ENCODE data around the gene CBX3.
"Not testable (repeated sequence)": the region's sequence is repeated elsewhere in the genome, so short reads cannot be mapped to it uniquely, and the experiment has no call there.

The CBX3 gene

DNA sequence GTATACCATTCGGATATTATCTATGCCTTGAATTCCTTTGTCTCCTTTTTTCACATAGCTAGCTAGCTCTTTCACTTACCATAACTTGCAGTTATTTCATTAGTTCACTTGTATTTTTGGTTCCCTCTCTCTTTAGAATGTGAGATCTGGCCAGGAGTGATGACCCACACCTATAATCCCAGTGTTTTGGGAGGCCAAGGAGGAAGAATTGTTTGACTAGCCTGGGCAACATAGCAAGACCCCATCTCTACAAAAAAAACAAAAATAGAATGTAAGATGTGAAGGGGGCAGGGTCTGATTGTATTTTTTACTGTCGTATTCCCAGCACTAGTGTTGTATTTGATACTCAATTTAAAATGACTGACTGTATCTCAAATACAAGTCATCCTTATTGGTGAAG, 29.9 kb upstream of the CBX3 start:
- DNase-seq = no peak

DNA sequence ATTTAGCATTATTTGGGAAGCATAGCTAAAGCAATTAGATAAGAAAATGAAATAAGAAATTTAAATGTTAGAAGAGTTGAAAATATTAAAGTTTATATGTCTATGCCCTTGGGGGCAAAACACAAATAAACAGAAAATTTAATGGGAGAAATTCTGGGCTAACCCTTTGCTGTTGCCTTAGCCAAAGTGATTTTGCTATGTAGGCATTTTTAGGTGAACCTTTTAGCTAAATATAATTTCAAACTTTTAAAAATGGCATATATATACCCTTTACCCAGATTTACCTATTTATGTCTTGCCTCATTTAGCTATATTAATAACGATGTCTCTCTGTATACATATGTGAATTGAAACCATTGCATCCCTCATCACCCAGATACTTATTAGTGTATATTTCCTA, 29.5 kb upstream of the CBX3 start:
- DNase-seq = no peak

DNA sequence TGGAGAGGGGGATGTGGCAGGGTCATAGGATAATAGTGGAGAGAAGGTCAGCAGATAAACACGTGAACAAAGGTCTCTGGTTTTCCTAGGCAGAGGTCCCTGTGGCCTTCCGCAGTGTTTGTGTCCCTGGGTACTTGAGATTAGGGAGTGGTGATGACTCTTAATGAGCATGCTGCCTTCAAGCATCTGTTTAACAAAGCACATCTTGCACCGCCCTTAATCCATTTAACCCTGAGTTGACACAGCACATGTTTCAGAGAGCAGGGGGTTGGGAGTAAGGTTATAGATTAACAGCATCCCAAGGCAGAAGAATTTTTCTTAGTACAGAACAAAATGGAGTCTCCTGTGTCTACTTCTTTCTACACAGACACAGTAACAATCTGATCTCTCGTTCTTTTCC, 25.6 kb upstream of the CBX3 start:
- DNase-seq = not testable (repeated sequence)

DNA sequence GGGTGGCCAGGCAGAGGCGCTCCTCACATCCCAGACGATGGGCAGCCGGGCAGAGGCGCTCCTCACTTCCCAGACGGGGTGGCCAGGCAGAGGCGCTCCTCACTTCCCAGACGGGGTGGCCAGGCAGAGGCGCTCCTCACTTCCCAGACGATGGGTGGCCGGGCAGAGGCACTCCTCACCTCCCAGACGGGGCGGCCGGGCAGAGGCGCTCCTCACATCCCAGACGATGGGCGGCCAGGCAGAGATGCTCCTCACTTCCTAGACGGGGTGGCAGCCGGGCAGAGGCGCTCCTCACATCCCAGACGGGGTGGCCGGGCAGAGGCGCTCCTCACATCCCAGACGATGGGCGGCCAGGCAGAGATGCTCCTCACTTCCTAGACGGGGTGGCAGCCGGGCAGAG, 24.8 kb upstream of the CBX3 start:
- DNase-seq = not testable (repeated sequence)

DNA sequence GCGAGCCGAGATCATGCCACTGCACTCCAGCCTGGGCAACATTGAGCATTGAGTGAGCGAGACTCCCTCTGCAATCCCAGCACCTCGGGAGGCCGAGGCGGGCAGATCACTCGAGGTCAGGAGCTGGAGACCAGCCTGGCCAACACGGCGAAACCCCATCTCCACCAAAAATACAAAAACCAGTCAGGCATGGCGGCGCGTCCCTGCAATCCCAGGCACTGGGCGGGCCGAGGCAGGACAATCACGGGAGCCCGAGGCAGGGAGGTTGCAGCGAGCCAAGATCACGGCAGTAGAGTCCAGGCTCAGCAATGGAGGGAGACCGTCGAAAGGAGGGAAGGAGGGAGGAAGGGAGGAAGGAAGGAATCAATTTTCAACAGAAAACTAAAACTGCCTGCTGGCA, 24.3 kb upstream of the CBX3 start:
- not testable (repeated sequence) for DNase-seq

DNA sequence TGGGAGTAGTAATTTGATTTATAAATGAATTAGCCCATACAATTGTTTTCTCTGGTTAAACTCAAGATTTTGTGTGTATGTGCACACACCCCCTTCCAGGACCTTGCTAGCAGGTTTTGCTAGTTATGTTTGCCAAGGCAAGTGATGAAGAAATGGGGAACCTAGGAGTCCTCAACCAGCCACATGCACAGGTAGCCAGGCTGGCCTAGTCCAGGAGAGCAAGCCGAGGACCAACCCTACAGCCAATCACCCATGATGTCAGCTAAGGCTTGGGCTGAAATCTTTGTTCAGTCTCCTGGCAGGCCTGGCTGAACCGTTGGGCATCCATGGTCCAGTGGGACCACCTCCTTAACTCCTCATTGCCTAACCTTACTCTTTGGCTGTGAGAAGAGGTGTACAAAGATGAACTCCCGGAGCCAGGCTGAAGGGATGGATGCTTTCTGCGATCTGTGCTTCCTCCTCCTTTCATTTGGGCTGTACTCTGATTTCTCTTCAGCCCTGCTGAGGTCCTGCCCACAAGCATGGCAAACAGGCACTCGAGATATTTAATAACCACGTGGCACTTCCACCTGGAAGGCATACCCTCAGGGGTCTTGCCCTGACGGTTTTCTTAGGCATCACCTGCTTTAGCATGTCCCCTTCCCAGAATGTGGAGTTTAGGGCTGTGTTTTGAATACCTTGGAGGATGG, 23.1 kb upstream of the CBX3 start:
- DNase-seq = no peak

DNA sequence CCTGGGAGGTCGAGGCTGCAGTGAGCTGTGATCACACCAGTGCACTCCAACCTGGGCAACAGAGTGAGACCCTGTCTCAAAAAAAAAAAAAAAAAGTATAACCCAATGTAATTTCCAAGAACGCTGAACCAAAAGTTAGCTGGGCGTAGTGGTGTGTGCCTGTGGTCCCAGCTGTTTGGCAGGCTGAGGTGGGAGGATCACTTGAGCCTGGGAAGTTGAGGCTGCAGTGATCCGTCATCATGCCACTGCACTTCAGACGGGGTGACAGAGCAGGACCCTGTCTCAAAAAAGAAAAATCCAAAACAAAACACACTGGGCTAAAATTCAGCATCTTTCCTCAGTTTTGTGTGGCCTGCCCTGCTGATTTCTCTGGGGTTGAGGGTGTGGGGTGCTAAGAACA, 22.1 kb upstream of the CBX3 start:
- DNase-seq = no peak

DNA sequence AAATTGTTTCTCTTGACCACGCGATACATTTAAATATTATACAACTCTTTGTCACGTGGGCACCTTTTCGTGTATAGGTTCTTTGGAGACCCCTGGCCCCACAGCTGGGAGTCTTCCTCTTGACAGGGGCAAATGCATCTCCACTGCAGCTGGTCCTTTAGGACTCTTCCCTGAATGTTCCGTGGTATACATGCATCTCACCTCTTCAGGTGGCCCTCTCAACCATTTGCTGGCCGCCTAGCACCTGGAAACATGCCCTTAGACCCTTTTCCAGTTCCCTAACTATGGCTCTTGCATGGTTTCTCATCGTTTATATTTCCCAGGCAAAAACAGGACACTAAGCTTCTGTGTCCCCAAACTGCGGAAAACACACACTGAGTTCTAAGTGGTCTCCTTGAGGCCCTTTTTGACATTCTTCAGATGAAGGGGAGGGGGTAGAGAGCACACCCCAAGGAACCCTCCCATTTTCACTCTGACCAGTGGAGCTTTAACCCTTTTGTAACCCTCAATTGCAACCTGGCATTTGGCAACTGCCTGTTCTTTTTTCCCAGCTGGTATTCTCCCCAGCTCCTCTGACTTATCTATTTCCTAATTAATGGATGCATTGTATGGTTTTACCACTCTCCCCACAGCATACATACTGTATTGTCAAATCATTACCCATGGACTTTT, 21.6 kb upstream of the CBX3 start:
- no peak for DNase-seq

DNA sequence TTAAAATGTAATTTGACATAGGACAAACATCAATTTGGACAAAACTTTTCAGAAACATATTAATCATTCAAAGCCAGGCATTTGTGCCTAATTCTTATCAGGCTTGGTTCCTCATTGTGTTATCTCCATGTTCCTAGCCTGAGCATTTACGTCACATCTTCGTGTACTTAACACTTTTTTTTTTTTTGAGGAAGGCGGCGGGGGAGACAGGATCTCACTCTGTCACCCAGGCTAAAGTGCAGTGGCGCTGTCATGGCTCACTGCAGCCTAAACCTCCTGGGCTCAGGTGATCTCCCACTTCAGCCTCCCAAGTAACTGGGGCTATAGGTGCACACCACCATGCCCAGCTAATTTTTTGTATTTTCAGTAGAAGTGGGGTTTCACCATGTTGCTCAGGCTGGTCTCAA, 20.8 kb upstream of the CBX3 start:
- DNase-seq = no peak

DNA sequence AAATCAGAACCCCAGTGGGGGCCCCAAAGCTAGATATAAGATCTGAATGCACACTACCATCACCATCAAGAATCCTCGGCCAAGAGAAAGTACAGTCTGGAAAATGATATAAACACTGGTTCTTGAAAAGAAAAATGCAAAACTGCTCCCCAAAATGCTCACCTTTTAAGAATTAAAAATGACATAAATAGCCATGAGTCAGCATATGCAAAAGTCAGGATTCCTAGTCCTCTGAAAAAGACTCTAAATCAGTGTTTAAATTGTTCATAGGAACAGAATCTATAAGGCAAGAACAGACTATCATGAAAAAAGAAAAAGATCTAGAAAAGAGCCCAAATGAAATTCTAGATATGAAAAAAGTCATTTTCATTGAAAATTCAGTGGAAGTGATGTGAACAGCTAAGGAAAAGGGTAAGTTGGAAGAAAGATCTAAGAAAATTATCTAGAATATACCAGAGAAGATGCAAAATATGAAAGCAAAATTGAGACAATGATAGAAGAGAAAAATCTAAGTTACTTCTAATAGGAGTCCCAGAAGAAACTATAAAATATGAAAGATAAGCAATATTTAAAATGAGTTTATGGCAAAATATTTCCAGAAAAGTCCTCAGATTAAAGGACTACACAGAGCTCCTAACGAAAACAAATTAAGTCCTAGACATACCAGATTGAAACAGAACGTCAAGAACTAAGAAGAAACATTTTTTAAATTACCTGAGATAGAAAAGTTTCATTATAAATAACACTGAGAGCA, 19.9 kb upstream of the CBX3 start:
- DNase-seq = no peak

DNA sequence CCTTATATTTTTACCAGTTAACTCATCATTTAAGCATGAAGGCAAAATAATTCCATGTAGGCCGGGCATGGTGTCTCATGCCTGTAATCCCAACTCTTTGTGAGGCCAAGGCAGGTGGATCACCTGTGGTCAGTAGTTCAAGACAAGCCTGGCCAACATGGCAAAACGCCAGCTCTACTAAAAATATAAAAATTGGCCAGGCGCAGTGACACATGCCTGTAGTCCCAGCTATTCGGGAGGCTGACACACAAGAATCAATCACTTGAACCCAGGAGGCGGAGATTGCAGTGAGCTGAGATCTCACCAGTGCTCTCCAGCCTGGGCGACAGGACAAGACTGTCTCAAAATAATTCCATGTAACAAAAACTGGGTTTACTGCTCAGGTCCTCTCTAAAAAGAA, 19.3 kb upstream of the CBX3 start:
- DNase-seq = no peak

DNA sequence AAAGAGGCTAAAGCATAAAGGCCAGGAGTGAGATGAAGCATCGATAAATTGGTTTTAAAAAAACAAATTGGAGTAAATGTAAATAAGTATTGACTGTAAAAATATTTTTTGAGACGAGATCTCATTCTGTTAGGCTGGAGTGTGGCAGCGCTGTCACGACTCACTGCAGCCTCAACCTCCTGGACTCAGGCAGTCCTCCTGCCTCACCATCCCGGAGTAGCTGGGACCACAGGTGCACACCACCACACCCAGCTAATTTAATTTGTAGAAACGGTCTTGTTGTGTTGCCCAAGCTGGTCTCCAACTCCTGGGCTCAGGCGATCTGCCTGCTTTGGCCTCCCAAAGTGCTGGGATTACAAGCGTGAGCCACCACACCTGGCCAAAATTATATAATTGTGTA, 18.8 kb upstream of the CBX3 start:
- DNase-seq = no peak

DNA sequence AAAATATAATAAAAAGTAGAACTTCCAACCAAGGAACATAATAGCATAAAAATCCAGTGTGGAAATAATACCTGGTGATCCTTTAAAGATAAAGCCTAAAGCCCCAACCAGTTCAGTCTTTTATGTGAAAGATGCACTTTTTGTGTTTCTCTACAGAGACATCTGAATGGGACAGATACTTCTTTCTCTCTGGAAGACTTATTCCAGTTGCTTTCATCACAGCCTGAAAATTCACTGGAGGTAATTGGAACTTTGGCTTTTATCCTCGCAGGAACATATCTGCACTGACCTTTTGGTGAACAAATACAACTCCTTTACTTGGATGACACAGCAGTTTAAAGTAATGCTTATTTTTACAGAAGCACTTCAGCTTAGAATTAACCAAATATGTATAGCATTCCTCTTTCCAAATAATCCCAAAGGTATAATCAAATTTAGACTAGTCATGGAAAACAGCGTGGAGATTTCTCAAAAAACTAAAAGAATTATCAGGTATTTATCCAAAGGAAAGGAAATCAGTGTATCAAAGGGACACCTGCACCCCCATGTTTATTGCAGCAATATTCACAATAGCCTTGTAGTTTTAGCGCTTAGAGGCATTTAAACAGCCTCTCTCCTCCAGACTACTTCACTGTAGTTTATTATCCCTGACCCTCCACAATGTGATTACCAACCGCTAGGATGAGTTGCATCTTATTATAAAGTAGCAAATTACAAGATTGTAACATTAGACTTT, 17.8 kb upstream of the CBX3 start:
- DNase-seq = no peak

DNA sequence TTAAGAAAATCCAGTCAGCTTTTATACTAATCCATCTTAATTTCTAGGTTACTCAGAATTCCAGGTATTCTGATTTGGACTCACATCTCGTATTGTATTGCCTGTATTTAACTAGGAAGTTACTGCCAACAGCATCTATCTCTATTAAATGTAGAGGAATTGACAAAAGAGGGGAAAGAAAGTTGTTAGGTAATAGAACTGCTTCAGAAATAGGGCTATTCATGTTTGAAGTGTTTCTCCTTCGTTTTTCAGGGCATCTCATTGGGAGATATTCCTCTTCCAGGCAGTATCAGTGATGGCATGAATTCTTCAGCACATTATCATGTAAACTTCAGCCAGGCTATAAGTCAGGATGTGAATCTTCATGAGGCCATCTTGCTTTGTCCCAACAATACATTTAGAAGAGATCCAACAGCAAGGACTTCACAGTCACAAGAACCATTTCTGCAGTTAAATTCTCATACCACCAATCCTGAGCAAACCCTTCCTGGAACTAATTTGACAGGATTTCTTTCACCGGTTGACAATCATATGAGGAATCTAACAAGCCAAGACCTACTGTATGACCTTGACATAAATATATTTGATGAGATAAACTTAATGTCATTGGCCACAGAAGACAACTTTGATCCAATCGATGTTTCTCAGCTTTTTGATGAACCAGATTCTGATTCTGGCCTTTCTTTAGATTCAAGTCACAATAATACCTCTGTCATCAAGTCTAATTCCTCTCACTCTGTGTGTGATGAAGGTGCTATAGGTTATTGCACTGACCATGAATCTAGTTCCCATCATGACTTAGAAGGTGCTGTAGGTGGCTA, 17.1 kb upstream of the CBX3 start:
- DNase-seq = not testable (repeated sequence)

DNA sequence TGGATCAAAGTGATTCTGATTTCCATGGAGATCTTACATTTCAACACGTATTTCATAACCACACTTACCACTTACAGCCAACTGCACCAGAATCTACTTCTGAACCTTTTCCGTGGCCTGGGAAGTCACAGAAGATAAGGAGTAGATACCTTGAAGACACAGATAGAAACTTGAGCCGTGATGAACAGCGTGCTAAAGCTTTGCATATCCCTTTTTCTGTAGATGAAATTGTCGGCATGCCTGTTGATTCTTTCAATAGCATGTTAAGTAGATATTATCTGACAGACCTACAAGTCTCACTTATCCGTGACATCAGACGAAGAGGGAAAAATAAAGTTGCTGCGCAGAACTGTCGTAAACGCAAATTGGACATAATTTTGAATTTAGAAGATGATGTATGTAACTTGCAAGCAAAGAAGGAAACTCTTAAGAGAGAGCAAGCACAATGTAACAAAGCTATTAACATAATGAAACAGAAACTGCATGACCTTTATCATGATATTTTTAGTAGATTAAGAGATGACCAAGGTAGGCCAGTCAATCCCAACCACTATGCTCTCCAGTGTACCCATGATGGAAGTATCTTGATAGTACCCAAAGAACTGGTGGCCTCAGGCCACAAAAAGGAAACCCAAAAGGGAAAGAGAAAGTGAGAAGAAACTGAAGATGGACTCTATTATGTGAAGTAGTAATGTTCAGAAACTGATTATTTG, 16.3 kb upstream of the CBX3 start:
- DNase-seq = no peak

DNA sequence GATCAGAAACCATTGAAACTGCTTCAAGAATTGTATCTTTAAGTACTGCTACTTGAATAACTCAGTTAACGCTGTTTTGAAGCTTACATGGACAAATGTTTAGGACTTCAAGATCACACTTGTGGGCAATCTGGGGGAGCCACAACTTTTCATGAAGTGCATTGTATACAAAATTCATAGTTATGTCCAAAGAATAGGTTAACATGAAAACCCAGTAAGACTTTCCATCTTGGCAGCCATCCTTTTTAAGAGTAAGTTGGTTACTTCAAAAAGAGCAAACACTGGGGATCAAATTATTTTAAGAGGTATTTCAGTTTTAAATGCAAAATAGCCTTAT, 15.7 kb upstream of the CBX3 start:
- DNase-seq = no peak

DNA sequence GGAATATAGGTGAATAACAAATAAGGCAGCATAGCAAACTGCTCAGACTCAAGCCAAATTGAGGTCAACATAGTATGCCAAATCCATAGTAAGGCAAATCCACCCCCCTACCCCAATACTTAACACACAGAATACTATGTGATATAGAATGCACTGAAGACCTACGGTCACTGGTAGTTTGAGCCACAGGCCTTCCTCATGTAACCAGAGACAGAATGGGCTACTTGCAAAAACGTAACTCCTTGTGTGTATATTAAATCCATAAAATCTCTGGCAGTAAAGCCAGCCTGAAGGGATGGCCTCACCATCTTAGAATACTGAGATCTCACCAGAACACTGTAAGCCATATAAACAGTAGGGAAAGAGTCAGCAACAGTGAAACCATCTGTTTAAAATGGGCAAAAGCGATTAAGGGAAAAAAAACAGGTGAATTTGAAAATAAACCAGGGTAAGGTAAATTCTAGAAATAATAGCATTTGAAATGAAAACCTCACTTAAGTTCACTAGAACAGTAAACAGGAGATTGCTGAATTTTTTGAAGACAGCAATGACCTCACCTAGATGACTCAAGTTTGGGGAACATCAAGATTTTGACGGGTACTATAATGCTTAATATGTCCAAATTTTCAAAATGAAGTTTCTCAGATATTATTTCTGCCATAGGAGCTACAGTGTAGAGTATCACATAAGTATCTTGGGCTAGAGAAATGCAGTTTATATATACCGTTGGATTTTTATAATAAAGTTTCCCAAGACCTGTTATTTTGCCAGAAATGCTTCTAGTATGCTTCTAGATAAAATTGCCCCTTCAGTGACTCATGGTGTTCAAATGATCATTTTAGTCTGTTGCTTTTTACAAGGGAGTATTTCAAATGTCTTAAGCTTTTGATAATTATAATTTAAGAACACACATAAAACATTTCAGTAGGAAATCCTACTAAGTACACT, 14.9 kb upstream of the CBX3 start:
- no peak for DNase-seq

DNA sequence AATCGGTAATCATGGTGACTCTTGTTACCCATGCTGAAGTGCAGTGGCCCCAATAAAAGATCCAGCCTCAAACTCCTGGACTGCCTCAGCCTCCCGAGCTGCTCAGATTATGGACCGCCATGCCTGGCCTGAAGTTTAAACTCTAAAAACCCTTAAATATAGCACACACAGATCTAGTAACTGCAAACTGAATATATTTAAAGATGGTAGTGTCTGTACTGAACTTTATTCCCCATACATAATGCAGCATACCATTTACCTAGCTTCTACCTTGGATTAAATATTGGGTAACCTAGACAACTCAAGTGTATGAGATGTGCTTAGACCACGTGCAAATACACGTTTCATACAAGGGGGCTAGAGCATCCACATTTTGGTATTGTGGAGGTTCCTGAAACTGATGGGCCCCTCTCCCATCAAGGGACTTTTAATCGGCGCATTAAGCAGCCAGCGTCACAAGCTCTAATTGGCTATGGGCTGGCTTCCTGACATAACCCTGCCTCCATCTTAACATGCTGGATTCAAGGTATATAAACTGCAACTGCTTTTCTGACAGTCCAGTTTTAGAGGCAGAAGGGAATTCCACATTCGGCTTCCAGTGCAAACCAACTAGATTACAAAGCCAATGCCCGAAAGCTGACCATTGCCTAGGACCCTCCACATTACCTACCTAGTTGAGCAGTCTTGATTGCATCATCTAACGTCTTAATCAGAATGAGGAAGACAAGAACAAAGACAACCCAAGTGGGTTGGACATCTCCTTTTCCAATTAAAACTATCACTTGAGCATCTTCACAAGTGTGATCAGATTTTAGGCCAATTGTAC, 14.0 kb upstream of the CBX3 start:
- no peak for DNase-seq

DNA sequence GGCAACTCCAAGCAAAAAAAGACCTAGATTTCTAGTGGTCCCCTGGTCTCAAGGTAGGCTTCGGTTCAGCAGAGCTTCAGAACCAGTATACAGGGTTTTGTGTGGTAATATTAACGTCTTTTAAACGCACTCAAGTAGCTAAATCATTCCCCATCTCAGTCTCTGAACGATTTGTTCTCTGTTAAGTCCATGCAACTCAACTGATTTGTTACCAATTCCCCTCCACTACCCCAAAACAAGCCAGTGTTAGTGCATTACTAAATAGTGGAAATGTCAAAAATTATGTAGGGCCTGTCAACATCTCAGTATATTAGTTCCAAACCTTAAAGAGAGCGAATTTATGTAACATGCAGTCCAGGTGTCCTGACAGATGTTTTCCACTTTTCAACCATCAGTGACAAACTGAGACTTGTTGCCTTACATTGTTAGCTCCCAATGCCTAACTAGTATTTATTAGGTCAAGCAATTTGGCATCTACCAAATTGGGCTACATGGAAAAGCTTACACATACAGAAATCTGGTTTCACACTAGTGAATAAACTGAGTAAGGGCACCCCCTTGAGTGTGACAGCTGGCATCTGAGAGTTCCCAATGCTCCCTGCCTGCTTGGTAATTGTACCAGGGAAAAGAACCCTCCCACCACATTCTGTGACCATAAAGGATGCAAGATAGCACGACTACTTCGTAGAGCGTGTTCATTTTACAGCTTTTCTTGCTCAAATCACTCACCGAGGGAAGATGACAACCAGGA, 13.2 kb upstream of the CBX3 start:
- no peak for DNase-seq
